Endometrium (tissue), 2 donors: ENCODE data around the gene HMCN2.

Experiments used
- FAIRE-seq: peaks from 2 replicates; lab custom pipeline; 2012; peaks lifted over from hg19 to GRCh38; lab: Jason Lieb, UNC
- donor health status: control.
- donor health status: control.

The HMCN2 gene

GRCh38 chr9:130292106-130292505 lies 26.5 kb downstream of the HMCN2 start:
- no peak for FAIRE-seq

DNA sequence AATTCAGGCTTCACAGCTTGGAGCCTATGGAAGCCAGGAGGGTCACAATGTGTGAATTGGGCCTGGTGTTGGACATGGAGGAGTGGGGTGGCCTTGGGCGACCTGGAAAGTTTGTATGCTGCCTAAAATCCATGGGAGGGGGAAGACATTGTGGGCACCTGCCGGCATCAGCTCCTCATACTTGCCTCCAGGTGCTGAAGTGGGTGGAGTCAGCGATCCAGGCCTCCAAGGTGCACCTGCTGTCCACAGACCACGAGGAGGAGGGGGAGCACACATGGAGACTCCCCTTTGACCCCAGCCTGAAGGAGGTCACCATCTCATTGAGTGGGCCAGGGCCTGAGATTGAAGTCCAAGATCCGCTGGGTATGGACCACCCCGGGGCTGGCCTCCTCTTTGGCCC lies 29.1 kb downstream of the HMCN2 start:
- FAIRE-seq = no peak

- no peak for FAIRE-seq
Observed at GRCh38 chr9:130295431-130295830, 29.9 kb downstream of the HMCN2 start.

- no peak for FAIRE-seq
Observed at GRCh38 chr9:130295945-130296782, 30.6 kb downstream of the HMCN2 start.

- no peak for FAIRE-seq
Observed at GRCh38 chr9:130296783-130297055, 31.2 kb downstream of the HMCN2 start.

DNA sequence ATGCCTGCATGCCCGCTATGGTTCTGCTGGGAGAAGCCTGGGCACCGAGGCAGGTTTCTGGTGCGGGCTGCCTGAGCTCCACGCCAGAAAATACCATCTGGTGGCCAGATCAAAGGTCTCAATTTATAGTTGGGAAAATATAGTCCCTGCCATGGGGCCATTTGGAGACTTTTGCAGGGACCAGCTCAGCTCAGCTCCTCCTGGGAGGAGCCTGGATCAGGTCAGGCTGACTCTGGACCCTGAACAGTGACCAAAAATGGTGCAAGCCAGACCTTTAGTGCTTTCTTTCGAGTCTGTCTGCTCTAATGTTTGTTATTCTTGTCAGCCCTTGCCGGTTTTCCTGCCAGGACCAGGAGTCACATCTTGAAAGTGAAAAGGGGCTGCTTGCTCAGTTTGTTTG lies 31.8 kb downstream of the HMCN2 start:
- no peak for FAIRE-seq

DNA sequence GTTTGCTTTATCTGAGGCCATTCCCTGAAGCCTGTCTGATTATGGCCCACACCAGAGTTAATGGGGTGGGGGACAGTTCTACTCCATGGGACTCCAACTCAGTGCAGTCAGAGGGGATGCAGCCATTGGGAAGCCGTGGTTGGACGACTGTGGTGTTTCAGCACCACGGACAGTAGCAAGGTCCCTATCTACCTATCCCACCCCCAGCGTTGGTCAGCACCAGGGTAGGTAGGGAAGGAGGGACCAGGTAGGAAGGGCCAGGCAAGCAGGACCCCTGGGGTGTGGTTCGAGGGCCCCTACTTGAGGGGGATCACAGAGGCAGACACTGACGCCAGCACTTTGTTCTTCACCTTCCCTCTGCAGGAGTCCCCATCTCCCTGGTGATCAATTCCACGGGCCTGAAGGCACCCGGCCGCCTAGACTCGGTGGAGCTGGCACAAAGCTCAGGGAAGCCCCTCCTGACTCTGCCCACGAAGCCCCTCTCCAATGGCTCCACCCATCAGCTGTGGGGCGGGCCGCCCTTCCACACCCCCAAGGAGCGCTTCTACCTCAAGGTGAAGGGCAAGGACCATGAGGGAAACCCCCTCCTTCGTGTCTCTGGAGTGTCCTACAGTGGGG lies 33.2 kb downstream of the HMCN2 start:
- no peak for FAIRE-seq

DNA sequence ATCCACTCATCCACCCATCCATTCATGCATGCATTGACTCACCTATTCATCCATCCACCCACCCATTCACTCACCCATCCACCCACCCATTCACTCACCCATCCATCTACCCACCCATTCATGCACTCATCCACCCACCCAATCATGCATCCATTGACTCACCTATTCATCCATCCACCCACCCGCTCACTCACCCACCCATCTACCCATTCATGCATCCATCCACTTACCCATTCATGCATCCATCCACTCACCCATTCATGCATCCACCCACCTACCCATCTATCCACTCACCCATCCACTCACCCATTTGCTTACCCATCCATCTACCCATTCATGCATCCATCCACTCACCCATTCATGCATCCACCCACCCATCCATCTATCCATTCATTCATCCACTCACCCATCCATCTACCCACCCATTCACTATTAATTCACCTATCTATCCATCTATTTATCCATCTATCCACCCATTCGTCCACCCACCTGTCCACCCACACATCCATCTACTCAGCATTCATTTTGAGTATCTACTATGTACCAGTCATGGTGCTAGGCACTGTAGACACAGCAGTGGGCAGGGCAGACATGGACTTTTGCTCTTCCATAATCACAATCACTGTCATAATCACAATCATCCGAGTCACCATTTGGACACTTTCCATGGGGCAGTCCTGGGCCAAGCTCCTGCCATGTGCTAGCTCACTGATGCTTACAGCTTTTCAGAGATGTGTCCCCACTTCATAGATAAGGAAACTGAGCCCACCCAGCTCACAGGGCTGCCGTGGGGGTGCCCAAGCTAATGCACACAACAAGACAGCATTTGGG lies 34.4 kb downstream of the HMCN2 start:
- no peak for FAIRE-seq

GRCh38 chr9:130300739-130301138 lies 35.2 kb downstream of the HMCN2 start:
- no peak for FAIRE-seq

GRCh38 chr9:130301483-130302286 lies 36.1 kb downstream of the HMCN2 start:
- no peak for FAIRE-seq

DNA sequence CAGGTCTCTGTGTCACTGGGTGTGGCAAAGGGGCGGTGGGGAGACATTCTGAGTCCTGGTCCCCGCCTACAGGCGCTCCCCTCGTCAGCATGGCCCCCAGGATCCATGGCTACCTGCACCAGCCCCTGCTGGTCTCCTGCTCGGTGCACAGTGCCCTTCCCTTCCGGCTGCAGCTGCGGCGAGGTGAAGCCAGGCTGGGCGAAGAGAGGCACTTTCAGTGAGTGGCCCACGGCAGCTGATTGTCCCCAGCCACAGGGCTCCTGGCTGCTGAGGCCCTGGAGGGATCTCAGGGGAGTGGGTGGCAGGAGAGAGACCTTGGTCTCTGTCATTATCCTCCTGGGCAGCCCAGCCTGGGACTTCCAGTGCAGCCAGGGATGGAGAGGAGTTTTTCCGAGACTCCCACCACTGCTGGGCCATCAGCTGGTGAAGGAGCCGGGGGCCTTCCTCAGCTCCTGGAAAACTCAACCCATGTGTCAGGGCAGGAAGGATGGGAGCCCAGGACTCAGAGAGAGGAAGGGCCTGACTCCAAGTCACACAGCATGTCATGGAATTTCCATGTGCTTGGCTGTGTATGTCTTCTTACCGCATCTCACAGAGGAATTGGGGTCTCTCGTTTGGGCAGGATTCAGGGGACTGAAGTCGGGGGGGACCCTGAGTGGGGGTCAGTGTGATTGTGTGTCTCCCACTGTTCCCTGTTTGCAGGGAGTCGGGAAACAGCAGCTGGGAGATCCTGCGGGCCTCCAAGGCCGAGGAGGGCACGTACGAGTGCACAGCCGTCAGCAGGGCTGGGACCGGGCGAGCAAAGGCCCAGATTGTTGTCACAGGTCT lies 37.4 kb downstream of the HMCN2 start:
- FAIRE-seq = no peak

- no peak for FAIRE-seq
Observed at GRCh38 chr9:130303613-130304055, 38.1 kb downstream of the HMCN2 start.

DNA sequence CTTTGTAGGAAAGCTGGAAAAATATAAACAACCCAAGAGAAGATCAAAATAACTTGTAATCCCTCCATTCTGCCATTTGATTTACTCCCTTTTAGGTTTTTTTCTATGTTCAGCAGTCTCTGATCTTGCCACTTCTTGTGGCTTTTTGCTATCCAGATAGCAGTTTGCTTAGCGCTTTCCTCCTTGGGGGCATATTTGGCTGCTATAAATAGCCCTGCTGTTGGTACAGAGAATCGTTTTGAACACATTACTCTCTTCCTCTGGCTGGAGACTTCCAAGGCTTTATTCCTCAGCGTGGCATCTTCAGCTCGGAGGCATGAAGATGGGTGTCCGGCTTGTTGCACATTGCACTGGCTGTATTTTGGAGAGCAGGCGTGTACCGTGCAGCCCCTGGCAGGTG lies 38.6 kb downstream of the HMCN2 start:
- no peak for FAIRE-seq

DNA sequence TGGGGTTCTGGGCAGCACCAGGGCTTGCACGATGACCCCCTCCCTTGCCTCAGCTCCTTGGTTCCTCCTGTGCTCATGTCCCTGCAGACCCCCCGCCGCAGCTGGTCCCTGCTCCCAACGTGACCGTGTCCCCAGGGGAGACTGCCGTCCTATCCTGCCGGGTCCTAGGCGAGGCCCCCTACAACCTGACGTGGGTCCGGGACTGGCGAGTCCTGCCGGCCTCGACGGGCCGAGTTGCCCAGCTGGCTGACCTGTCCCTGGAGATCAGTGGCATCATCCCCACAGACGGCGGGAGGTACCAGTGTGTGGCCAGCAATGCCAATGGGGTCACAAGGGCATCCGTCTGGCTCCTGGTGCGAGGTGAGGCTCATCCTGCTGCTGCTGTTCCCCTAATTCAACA lies 39.1 kb downstream of the HMCN2 start:
- no peak for FAIRE-seq

GRCh38 chr9:130305381-130305780 lies 39.8 kb downstream of the HMCN2 start:
- no peak for FAIRE-seq

- no peak for FAIRE-seq
Observed at GRCh38 chr9:130306823-130307666, 41.5 kb downstream of the HMCN2 start.

DNA sequence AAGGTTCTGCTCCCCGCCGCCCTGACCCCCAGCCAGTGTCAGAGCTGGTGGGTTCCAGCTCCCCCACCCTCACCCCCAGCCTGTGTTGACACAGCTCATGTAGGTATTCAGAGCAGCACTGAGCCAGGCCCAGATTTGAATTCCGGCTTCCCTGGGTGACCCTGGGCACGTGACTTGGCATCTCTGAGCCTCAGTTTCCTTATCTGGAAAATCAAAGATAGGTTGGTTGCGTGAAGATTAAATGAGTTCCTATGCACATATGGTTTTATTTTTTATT lies 42.0 kb downstream of the HMCN2 start:
- no peak for FAIRE-seq

- no peak for FAIRE-seq
Observed at GRCh38 chr9:130308081-130308571, 42.6 kb downstream of the HMCN2 start.

DNA sequence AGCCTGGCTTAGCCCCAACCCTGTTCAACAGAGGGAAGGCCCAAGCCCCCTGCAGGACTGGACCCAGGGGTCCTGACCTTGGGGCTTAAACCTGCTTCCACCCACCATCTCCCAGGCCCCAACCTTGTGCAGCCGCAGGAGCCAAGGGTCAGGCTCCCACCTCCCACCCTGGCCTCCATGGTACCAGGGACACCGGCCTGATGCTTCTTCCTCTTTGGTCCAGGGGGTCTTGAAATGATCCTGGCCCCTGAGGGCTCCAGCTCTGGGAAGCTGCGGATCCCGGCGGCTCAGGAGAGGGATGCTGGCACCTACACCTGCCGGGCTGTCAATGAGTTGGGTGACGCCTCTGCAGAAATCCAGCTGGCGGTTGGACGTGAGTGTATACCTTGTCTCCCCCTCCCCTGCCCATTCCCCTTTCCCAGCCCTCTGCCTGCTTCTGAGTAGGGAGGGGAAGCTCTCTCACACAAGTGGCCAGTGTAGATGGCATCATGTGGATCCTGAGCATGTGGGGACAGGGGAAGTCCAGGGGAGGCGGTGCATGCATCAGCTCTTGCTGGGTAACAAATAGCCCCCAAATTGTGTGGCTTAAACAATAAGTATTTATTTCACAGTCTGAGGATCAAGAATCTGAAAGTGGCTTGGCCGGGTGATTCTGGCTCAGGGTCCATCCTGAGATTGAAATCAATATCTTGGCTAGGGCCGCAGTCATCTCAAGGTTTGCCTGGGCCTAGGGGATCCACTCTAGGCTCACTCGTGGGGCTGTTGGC lies 44.3 kb downstream of the HMCN2 start:
- FAIRE-seq = no peak

- FAIRE-seq = no peak
Observed at GRCh38 chr9:130310456-130310855, 44.9 kb downstream of the HMCN2 start.
